ENCODE measurements around the gene RUNX2.

- TF ChIP-seq CTCF (IDR thresholded peaks at IDR 0.05) = no peak
- TF ChIP-seq POLR2A (IDR thresholded peaks at IDR 0.05) = no peak
Measured at GRCh38 chr6:45496085-45496433, 167.9 kb downstream of the RUNX2 start.
